Activated T-helper 1 cell treated with anti-CD3 and anti-CD28 coated beads, Interleukin-12 subunit alpha, Interleukin-12 subunit beta, Interleukin-2, Interleukin-4 antibody, amounts not matched to agents 30 ng/mL and 10 ng/mL and 1 ng/mL, durations not matched to agents 14 hours and 24 hours and 36 hours (primary cell): ENCODE measurements around the gene ANKHD1. TPM values are rescaled to one million over a fixed set of nuclear protein-coding genes. Genes with fewer than 3 reads are reported as not detected.
"Not testable (repeated sequence)": the region's sequence is repeated elsewhere in the genome, so short reads cannot be mapped to it uniquely, and the experiment has no call there.

Source experiments
- DNase-seq: peaks from one replicate; pipeline ENCODE4 v3.0.0; 2021; ENCODE audit warnings: low spot score
- H3K27ac Mint-ChIP-seq: one replicate; pipeline ENCODE4 v1.8.0; 2021; ENCODE audit warnings: mild to moderate bottlenecking, mixed read lengths
- H3K27me3 Mint-ChIP-seq: one replicate; pipeline ENCODE4 v1.8.0; 2022; ENCODE audit warnings: mild to moderate bottlenecking, moderate library complexity, mixed read lengths; ENCODE audit not compliant: insufficient read depth
- H3K36me3 Mint-ChIP-seq: one replicate; pipeline ENCODE4 v1.8.0; 2021; ENCODE audit warnings: low read depth, mixed read lengths
- H3K4me1 Mint-ChIP-seq: one replicate; pipeline ENCODE4 v1.8.0; 2021; ENCODE audit warnings: low read depth, mixed read lengths
- H3K4me3 Mint-ChIP-seq: one replicate; pipeline ENCODE4 v1.8.0; 2021; ENCODE audit warnings: mild to moderate bottlenecking, moderate library complexity, mixed read lengths
- H3K9me3 Mint-ChIP-seq: one replicate; pipeline ENCODE4 v1.8.0; 2021; ENCODE audit warnings: mixed read lengths
- intact Hi-C: fragments of 100-400 bp; cut with micrococcal nuclease; formaldehyde crosslinking; loops from one replicate; pipeline ENCODE4 v1.15.1; 2024
- total RNA-seq: library from RNA; stranded (reverse); gene quantifications from 2 replicates; pipeline ENCODE4 v1.2.3, GENCODE V29; 2022

ANKHD1 gene
- total RNA-seq, 1 donor from 2014 or later = 121 TPM

DNA sequence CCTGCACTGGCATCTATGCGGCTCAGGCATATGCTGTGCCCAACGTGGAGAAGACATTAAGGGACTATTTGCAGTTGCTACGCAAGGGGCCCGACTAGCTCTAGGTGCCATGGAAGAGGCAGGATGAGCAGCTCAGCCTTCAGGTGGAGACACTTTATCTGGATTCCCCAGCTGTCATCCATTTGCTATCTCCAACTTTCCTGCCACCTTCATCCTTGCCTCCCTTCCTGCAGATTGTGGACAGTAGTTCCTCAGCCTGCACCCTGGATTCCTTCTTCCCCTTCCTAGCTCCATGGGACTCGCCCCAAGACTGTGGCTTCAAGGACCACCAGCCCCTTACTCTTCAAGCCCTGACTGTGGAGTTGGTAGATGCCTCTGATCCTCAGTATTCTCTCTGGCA is 165.0 kb downstream of the ANKHD1 start:
- peak overlapping the region; percentile 46 for H3K4me3 Mint-ChIP-seq
- peak overlapping the region; percentile 26 for H3K27ac Mint-ChIP-seq
- no peaks in the 10 kb centered on the region for H3K27me3 Mint-ChIP-seq
- peaks cover 30% of the 10 kb centered on the region for H3K36me3 Mint-ChIP-seq
- peaks cover 65% of the 10 kb centered on the region for H3K4me1 Mint-ChIP-seq
- no peak for DNase-seq
- H3K9me3 Mint-ChIP-seq = no peaks in the 10 kb centered on the region
- intact Hi-C loops = loop anchor here (10.0 kb wide), 1 partner anchor 1048 kb away; the partner anchor contains the start of gene DIAPH1

DNA sequence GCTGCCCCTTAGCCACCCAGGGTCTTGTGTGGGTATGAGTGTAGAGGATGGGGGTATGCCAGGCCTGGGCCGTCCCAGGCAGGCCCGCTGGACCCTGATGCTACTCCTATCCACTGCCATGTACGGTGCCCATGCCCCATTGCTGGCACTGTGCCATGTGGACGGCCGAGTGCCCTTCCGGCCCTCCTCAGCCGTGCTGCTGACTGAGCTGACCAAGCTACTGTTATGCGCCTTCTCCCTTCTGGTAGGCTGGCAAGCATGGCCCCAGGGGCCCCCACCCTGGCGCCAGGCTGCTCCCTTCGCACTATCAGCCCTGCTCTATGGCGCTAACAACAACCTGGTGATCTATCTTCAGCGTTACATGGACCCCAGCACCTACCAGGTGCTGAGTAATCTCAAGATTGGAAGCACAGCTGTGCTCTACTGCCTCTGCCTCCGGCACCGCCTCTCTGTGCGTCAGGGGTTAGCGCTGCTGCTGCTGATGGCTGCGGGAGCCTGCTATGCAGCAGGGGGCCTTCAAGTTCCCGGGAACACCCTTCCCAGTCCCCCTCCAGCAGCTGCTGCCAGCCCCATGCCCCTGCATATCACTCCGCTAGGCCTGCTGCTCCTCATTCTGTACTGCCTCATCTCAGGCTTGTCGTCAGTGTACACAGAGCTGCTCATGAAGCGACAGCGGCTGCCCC is 165.6 kb downstream of the ANKHD1 start:
- H3K36me3 Mint-ChIP-seq = peaks cover 30% of the 10 kb centered on the region
- intact Hi-C loops = loop anchor here (10.0 kb wide), 1 partner anchor 1048 kb away; the partner anchor contains the start of gene DIAPH1
- no peaks in the 10 kb centered on the region for H3K27me3 Mint-ChIP-seq
- no peaks in the 10 kb centered on the region for H3K9me3 Mint-ChIP-seq
- H3K4me1 Mint-ChIP-seq = peaks cover 65% of the 10 kb centered on the region
- DNase-seq = no peak
- H3K4me3 Mint-ChIP-seq = peak overlapping the region; percentile 46
- peak overlapping the region; percentile 26 for H3K27ac Mint-ChIP-seq

DNA sequence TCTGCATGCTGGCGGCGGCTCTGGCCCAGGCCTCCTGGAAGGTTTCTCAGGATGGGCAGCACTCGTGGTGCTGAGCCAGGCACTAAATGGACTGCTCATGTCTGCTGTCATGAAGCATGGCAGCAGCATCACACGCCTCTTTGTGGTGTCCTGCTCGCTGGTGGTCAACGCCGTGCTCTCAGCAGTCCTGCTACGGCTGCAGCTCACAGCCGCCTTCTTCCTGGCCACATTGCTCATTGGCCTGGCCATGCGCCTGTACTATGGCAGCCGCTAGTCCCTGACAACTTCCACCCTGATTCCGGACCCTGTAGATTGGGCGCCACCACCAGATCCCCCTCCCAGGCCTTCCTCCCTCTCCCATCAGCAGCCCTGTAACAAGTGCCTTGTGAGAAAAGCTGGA is 166.2 kb downstream of the ANKHD1 start:
- Mint-ChIP-seq H3K4me1 (peaks cover 60% of the 10 kb centered on the region), H3K27me3 (no peaks in the 10 kb centered on the region), H3K4me3 (no peak overlapping the region), H3K9me3 (no peaks in the 10 kb centered on the region), H3K27ac (no peak overlapping the region), H3K36me3 (peaks cover 30% of the 10 kb centered on the region)
- no peak for DNase-seq
- intact Hi-C loops = loop anchor here (10.0 kb wide), 1 partner anchor 1047 kb away; the partner anchor contains the start of gene DIAPH1

DNA sequence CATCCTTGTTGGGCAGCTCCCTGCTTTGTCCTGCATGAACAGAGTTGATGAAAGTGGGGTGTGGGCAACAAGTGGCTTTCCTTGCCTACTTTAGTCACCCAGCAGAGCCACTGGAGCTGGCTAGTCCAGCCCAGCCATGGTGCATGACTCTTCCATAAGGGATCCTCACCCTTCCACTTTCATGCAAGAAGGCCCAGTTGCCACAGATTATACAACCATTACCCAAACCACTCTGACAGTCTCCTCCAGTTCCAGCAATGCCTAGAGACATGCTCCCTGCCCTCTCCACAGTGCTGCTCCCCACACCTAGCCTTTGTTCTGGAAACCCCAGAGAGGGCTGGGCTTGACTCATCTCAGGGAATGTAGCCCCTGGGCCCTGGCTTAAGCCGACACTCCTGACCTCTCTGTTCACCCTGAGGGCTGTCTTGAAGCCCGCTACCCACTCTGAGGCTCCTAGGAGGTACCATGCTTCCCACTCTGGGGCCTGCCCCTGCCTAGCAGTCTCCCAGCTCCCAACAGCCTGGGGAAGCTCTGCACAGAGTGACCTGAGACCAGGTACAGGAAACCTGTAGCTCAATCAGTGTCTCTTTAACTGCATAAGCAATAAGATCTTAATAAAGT is 166.9 kb downstream of the ANKHD1 start:
- peak overlapping the region; percentile 73 for H3K4me3 Mint-ChIP-seq
- intact Hi-C loops = loop anchor here (10.0 kb wide), 1 partner anchor 1046 kb away; the partner anchor contains the start of gene DIAPH1
- peaks cover 54% of the 10 kb centered on the region for H3K4me1 Mint-ChIP-seq
- H3K27ac Mint-ChIP-seq = peak overlapping the region; percentile 90
- no peaks in the 10 kb centered on the region for H3K27me3 Mint-ChIP-seq
- DNase-seq = no peak
- peaks cover 30% of the 10 kb centered on the region for H3K36me3 Mint-ChIP-seq
- H3K9me3 Mint-ChIP-seq = no peaks in the 10 kb centered on the region

DNA sequence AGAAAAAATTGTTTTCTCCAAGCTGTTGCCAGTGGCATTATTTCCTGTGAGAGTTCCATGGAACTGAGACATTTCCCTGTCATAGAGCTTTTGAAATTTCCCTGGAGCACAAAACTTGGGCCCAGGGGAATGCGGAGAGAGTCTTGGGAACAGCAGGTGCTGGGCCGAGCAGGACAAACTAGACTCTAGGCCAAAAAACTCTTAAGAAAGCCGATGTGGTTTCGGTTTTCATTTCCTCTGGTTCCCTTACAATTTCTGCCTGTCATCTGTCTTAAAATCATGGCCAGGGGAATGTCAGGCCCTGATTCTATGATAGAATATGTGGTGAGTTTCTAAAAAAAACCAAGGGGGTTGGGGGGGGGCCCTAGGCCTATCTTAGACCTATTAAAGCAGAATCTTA is 167.6 kb downstream of the ANKHD1 start:
- no peak for DNase-seq
- peaks cover 30% of the 10 kb centered on the region for H3K36me3 Mint-ChIP-seq
- peak overlapping the region; percentile 73 for H3K4me3 Mint-ChIP-seq
- H3K27ac Mint-ChIP-seq = peak overlapping the region; percentile 90
- no peaks in the 10 kb centered on the region for H3K9me3 Mint-ChIP-seq
- H3K27me3 Mint-ChIP-seq = no peaks in the 10 kb centered on the region
- intact Hi-C loops = loop anchor here (10.0 kb wide), 1 partner anchor 1046 kb away; the partner anchor contains the start of gene DIAPH1
- peaks cover 48% of the 10 kb centered on the region for H3K4me1 Mint-ChIP-seq

DNA sequence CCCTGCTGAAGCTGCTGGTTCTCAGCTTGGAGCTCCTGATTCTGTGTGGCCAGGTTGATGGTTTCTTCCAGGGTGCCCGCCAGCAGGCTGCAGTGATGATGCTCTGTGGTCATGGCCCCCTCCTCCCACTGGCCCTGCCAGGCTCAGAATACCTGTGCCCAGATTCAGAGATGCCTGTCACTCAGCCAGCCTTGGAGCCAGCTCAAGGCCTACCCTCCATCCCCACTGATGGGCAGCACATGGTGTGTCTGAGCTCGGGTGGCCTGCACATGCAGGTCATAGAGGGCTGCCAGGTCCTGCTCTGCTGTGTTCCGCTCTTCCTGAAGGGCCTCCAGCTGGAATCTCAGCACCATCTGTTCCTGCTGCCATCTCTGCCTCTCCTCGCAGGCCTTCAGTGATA is 168.4 kb downstream of the ANKHD1 start:
- intact Hi-C loops = no loop called here
- no peaks in the 10 kb centered on the region for H3K27me3 Mint-ChIP-seq
- DNase-seq = no peak
- H3K36me3 Mint-ChIP-seq = peaks cover 28% of the 10 kb centered on the region
- H3K27ac Mint-ChIP-seq = peak overlapping the region; percentile 82
- H3K9me3 Mint-ChIP-seq = no peaks in the 10 kb centered on the region
- H3K4me3 Mint-ChIP-seq = no peak overlapping the region
- peaks cover 43% of the 10 kb centered on the region for H3K4me1 Mint-ChIP-seq

DNA sequence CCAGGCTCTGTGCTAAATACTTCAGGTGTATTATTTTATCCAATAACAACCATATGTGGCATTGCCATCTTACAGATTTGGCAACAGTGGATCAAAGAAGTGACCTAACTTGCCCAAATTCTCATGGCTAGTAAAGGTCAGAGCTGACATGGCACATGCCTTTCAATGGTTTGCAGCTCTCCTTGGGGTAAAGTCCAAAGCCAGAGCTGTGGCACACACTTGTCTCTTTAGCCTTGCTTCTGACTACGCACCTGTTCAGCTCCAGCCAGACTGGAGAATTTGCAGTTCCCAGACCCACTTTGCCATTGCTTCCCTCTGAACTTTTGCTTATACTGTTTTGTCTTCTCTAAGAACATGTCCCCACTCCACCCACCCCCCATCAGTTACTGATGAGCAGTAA is 168.9 kb downstream of the ANKHD1 start:
- intact Hi-C loops = no loop called here
- no peak overlapping the region for H3K4me3 Mint-ChIP-seq
- peak overlapping the region; percentile 82 for H3K27ac Mint-ChIP-seq
- no peak for DNase-seq
- peaks cover 39% of the 10 kb centered on the region for H3K4me1 Mint-ChIP-seq
- H3K9me3 Mint-ChIP-seq = no peaks in the 10 kb centered on the region
- H3K36me3 Mint-ChIP-seq = peaks cover 27% of the 10 kb centered on the region
- H3K27me3 Mint-ChIP-seq = no peaks in the 10 kb centered on the region

DNA sequence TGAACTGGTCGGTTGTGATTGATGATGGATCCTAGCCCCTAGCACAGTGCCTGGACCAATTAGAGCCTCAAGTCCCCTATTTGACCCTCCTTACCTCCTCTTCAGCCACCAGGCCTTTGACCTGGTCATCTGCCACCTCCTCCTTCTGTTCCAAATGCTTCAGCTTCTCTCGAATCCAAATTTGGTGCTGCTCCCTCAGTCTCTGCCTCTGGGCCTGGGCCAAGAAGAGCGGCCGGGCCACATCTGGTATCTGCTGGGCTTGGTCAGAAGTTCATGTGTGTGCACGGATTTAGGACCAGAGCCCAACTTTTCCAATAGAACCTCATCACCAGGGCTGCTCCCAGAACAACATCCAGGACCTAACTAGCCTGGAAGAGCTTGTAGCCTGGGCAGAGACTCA is 169.5 kb downstream of the ANKHD1 start:
- Mint-ChIP-seq H3K27me3 (no peaks in the 10 kb centered on the region), H3K4me3 (no peak overlapping the region), H3K36me3 (peaks cover 24% of the 10 kb centered on the region), H3K9me3 (no peaks in the 10 kb centered on the region), H3K4me1 (peaks cover 33% of the 10 kb centered on the region), H3K27ac (peak overlapping the region; percentile 43)
- no peak for DNase-seq
- intact Hi-C loops = no loop called here

DNA sequence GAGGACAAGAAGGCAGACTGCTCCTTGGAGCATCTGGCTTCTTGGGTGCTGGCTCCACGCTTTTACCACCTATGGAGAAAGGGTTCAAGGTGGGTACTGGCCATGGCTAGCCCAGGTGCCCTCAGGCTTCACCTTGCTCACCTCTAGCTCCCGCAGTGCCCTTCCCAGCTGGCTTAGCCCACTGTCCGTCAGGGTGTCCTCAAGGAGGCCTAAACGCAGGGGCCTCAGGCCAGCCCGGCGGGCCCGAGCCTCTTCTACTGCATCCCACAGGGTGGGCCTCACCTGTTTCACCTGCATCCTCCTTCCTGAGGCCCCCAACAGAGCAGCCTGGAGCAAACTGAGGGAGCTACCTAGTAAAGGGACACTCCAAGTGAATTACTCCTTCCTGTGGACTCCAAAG is 172.1 kb downstream of the ANKHD1 start:
- Mint-ChIP-seq H3K27ac (no peak overlapping the region), H3K4me3 (no peak overlapping the region), H3K9me3 (no peaks in the 10 kb centered on the region), H3K36me3 (peaks cover 8% of the 10 kb centered on the region), H3K27me3 (no peaks in the 10 kb centered on the region), H3K4me1 (peaks cover 18% of the 10 kb centered on the region)
- no peak for DNase-seq
- intact Hi-C loops = no loop called here

DNA sequence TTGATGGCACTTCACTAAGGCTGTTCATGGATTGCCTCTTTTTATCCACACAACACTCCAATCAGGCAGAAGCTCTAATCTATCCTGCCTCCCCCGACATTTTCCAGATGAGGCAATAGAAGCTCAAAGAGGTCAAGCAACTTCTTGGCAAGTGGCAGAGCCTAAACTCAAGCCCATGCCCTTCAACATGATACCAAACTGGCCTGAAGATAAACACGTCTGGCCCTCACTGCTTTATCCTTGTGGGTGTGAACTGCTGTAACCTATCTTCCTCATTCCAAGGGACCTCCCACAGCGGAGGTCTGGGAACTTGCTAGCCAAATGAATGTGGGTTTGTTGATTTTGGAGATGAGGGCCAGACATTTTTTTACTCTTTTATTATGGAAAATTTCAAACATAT is 172.5 kb downstream of the ANKHD1 start:
- intact Hi-C loops = no loop called here
- Mint-ChIP-seq H3K36me3 (peaks cover 4% of the 10 kb centered on the region), H3K27me3 (no peaks in the 10 kb centered on the region), H3K27ac (no peak overlapping the region), H3K9me3 (no peaks in the 10 kb centered on the region), H3K4me3 (no peak overlapping the region), H3K4me1 (peaks cover 13% of the 10 kb centered on the region)
- no peak for DNase-seq

DNA sequence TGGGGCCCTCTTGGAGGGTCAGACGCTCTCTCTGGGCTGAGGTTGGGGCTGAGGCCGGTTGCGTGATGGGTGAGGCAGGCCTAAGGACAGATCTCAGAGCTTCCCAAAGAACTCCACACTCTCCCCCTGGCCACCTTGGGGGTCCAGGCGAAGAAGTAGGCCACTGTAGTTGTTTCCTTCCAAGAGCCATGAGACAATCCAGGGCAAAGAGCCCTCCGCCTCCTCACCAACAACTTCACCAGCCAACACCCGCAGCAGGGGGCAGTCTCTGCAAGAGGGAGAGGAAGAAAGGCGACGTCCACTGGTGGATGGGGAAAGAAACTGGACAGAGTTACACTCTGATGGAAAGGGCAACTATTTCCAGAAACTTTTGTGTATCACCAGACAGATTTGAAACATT is 173.7 kb downstream of the ANKHD1 start:
- intact Hi-C loops = no loop called here
- Mint-ChIP-seq H3K9me3 (no peaks in the 10 kb centered on the region), H3K27me3 (no peaks in the 10 kb centered on the region), H3K4me1 (peaks cover 2% of the 10 kb centered on the region), H3K27ac (no peak overlapping the region), H3K4me3 (no peak overlapping the region), H3K36me3 (peaks cover 2% of the 10 kb centered on the region)
- DNase-seq = no peak

DNA sequence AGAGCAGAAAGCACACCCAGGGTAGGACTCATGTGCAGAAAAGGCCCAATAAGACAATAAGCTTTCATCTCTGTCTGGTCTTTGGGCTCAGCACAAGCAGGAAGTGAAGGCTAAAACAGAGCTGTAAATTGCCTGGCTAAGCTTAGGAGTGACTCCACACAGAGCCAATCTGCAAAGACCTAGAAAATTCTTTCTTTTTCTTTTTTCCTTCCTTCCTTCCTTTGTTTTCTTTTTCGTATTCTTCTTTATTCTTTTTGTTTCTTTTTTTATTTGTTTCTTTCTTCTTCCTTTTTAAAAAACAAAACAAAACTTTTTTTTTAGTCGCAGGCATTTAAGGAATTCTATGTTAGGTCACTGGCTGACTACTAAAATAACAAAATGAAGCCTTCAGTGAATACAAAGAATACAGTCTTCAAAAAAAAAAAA is 175.2 kb downstream of the ANKHD1 start:
- intact Hi-C loops = no loop called here
- Mint-ChIP-seq H3K36me3 (no peaks in the 10 kb centered on the region), H3K9me3 (no peaks in the 10 kb centered on the region), H3K4me1 (no peaks in the 10 kb centered on the region), H3K4me3 (no peak overlapping the region), H3K27me3 (peaks cover 7% of the 10 kb centered on the region), H3K27ac (no peak overlapping the region)
- DNase-seq = no peak

DNA sequence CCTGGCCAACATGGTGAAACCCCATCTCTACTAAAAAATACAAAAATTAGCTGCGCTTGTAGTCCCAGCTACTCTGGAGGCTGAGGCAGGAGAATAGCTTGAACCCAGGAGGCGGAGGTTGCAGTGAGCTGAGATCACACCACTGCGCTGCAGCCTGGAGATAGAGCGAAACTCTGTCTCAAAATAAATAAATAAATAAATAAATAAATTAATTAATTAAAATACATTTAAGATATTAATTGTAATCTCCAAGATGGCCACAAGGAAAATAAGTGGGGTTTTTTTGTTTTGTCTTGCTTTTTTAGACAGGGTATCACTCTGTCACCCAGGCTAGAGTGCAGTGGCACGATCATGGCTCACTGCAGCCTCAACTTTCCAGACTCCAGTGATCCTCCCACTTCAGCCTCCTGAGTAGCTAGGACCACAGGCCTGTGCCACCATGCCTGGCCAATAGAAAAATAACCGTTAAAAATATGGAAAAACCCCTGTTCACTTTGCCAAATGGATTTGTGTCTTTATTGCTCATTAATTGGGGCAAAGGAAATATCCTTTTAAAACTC is 177.6 kb downstream of the ANKHD1 start:
- H3K36me3 Mint-ChIP-seq, H3K9me3 Mint-ChIP-seq, H3K4me3 Mint-ChIP-seq, H3K4me1 Mint-ChIP-seq, DNase-seq, H3K27ac Mint-ChIP-seq, intact Hi-C loops: not testable (repeated sequence)
- H3K27me3 Mint-ChIP-seq = peaks cover 16% of the 10 kb centered on the region
